ENCODE measurements around the gene VSTM4.

The VSTM4 gene

GRCh38 chr10:49015700-49016099, 99.6 kb downstream of the VSTM4 start:
- no peak for TF ChIP-seq CTCF (IDR thresholded peaks at IDR 0.05; ENCODE audit: low read depth, low read length, poor library complexity, severe bottlenecking)
- TF ChIP-seq EZH2phosphoT487 (IDR thresholded peaks at IDR 0.05; ENCODE audit: borderline replicate concordance, low read length) = no peak
- no peaks in the 10 kb centered on the region for H3F3A ChIP-seq (ENCODE audit: control insufficient read depth, insufficient read depth)
- no peaks in the 10 kb centered on the region for H3K4me1 ChIP-seq (ENCODE audit: control insufficient read depth, low read length)
- H3K4me2 ChIP-seq (ENCODE audit: low read length) = no peak overlapping the region
- H3K27me3 ChIP-seq (ENCODE audit: control insufficient read depth, low read length) = no peaks in the 10 kb centered on the region
- no peaks in the 10 kb centered on the region for H3K9me3 ChIP-seq (ENCODE audit: control insufficient read depth, insufficient read depth, low read length)
- no peak overlapping the region for H3K4me3 ChIP-seq (ENCODE audit: low read length)
- H3K9me2 ChIP-seq (replicated peaks; ENCODE audit: control insufficient read depth, low read length) = no peaks in the 10 kb centered on the region
- no peaks in the 10 kb centered on the region for H3K36me3 ChIP-seq (ENCODE audit: control insufficient read depth, low read length)
- H4K20me1 ChIP-seq (ENCODE audit: control insufficient read depth, insufficient read depth, low read depth, low read length) = no peaks in the 10 kb centered on the region
- H3K79me2 ChIP-seq (ENCODE audit: control insufficient read depth, low read length) = no peaks in the 10 kb centered on the region
- H3K27ac ChIP-seq (ENCODE audit: low read depth, low read length) = no peak overlapping the region

GRCh38 chr10:49012603-49013002, 102.7 kb downstream of the VSTM4 start:
- H3F3A ChIP-seq (ENCODE audit: control insufficient read depth, insufficient read depth) = no peaks in the 10 kb centered on the region
- H3K79me2 ChIP-seq (ENCODE audit: control insufficient read depth, low read length) = no peaks in the 10 kb centered on the region
- TF ChIP-seq CTCF (IDR thresholded peaks at IDR 0.05; ENCODE audit: low read depth, low read length, poor library complexity, severe bottlenecking) (no peak), EZH2phosphoT487 (IDR thresholded peaks at IDR 0.05; ENCODE audit: borderline replicate concordance, low read length) (no peak)
- no peaks in the 10 kb centered on the region for H3K4me1 ChIP-seq (ENCODE audit: control insufficient read depth, low read length)
- H3K9me2 ChIP-seq (replicated peaks; ENCODE audit: control insufficient read depth, low read length) = no peaks in the 10 kb centered on the region
- no peak overlapping the region for H3K27ac ChIP-seq (ENCODE audit: low read depth, low read length)
- H4K20me1 ChIP-seq (ENCODE audit: control insufficient read depth, insufficient read depth, low read depth, low read length) = no peaks in the 10 kb centered on the region
- H3K27me3 ChIP-seq (ENCODE audit: control insufficient read depth, low read length) = no peaks in the 10 kb centered on the region
- no peaks in the 10 kb centered on the region for H3K36me3 ChIP-seq (ENCODE audit: control insufficient read depth, low read length)
- H3K9me3 ChIP-seq (ENCODE audit: control insufficient read depth, insufficient read depth, low read length) = no peaks in the 10 kb centered on the region
- no peak overlapping the region for H3K4me3 ChIP-seq (ENCODE audit: low read length)
- no peak overlapping the region for H3K4me2 ChIP-seq (ENCODE audit: low read length)

GRCh38 chr10:49011756-49012155, 103.6 kb downstream of the VSTM4 start:
- H3K79me2 ChIP-seq (ENCODE audit: control insufficient read depth, low read length) = no peaks in the 10 kb centered on the region
- no peaks in the 10 kb centered on the region for H3K9me3 ChIP-seq (ENCODE audit: control insufficient read depth, insufficient read depth, low read length)
- no peaks in the 10 kb centered on the region for H3K4me1 ChIP-seq (ENCODE audit: control insufficient read depth, low read length)
- H3F3A ChIP-seq (ENCODE audit: control insufficient read depth, insufficient read depth) = no peaks in the 10 kb centered on the region
- no peak overlapping the region for H3K27ac ChIP-seq (ENCODE audit: low read depth, low read length)
- H3K27me3 ChIP-seq (ENCODE audit: control insufficient read depth, low read length) = no peaks in the 10 kb centered on the region
- H4K20me1 ChIP-seq (ENCODE audit: control insufficient read depth, insufficient read depth, low read depth, low read length) = no peaks in the 10 kb centered on the region
- no peaks in the 10 kb centered on the region for H3K36me3 ChIP-seq (ENCODE audit: control insufficient read depth, low read length)
- no peak for TF ChIP-seq EZH2phosphoT487 (IDR thresholded peaks at IDR 0.05; ENCODE audit: borderline replicate concordance, low read length)
- TF ChIP-seq CTCF (IDR thresholded peaks at IDR 0.05; ENCODE audit: low read depth, low read length, poor library complexity, severe bottlenecking) = no peak
- H3K9me2 ChIP-seq (replicated peaks; ENCODE audit: control insufficient read depth, low read length) = no peaks in the 10 kb centered on the region
- no peak overlapping the region for H3K4me3 ChIP-seq (ENCODE audit: low read length)
- no peak overlapping the region for H3K4me2 ChIP-seq (ENCODE audit: low read length)

- H3K4me2 ChIP-seq (ENCODE audit: low read length) = no peak overlapping the region
- no peaks in the 10 kb centered on the region for H3K36me3 ChIP-seq (ENCODE audit: control insufficient read depth, low read length)
- TF ChIP-seq EZH2phosphoT487 (IDR thresholded peaks at IDR 0.05; ENCODE audit: borderline replicate concordance, low read length) (no peak), CTCF (IDR thresholded peaks at IDR 0.05; ENCODE audit: low read depth, low read length, poor library complexity, severe bottlenecking) (no peak)
Measured at GRCh38 chr10:49010865-49011264, 104.5 kb downstream of the VSTM4 start.

More at GRCh38 chr10:49010865-49011264, 104.5 kb downstream of the VSTM4 start:
- Histone ChIP-seq H3K9me2 (replicated peaks; ENCODE audit: control insufficient read depth, low read length) (no peaks in the 10 kb centered on the region), H3K4me1 (ENCODE audit: control insufficient read depth, low read length) (no peaks in the 10 kb centered on the region), H4K20me1 (ENCODE audit: control insufficient read depth, insufficient read depth, low read depth, low read length) (no peaks in the 10 kb centered on the region), H3K9me3 (ENCODE audit: control insufficient read depth, insufficient read depth, low read length) (no peaks in the 10 kb centered on the region), H3K27me3 (ENCODE audit: control insufficient read depth, low read length) (no peaks in the 10 kb centered on the region), H3K79me2 (ENCODE audit: control insufficient read depth, low read length) (no peaks in the 10 kb centered on the region), H3F3A (ENCODE audit: control insufficient read depth, insufficient read depth) (no peaks in the 10 kb centered on the region), H3K4me3 (ENCODE audit: low read length) (no peak overlapping the region), H3K27ac (ENCODE audit: low read depth, low read length) (no peak overlapping the region)

Data from DOHH2 (cell line).